MM.1S (cell line): ENCODE measurements around the gene EFEMP1.

Source experiments
- DNase-seq: peaks from one replicate; pipeline ENCODE4 v3.0.0-alpha.2; 2015
- H2AFZ ChIP-seq: fragments of 300-600 bp; sonication (generic); 2 replicates; pipeline ENCODE4 v1.6.0; 2016; ENCODE audit warnings: antibody characterized with exemption, low read length
- H3F3A ChIP-seq: fragments of 300-600 bp; sonication (generic); 2 replicates; pipeline ENCODE4 v1.6.1; 2016; ENCODE audit warnings: mild to moderate bottlenecking, antibody characterized with exemption, low read length, moderate library complexity, mixed read lengths; ENCODE audit not compliant: insufficient read depth
- H3K27ac ChIP-seq: fragments of 300-600 bp; sonication (generic); 2 replicates; pipeline ENCODE4 v1.5.1; 2016; ENCODE audit warnings: mild to moderate bottlenecking, low read length
- H3K27me3 ChIP-seq: fragments of 300-600 bp; sonication (generic); replicated peaks from 2 replicates; pipeline ENCODE4 v1.6.0; 2016; ENCODE audit warnings: low read length; ENCODE audit not compliant: insufficient read depth
- H3K36me3 ChIP-seq: fragments of 300-600 bp; sonication (generic); replicated peaks from 2 replicates; pipeline ENCODE4 v1.6.1; 2016; ENCODE audit warnings: mild to moderate bottlenecking, low read length, mixed read lengths; ENCODE audit not compliant: insufficient read depth
- H3K4me1 ChIP-seq: fragments of 300-600 bp; sonication (generic); 2 replicates; pipeline ENCODE4 v1.6.1; 2016; ENCODE audit warnings: low read length, mixed read lengths
- H3K4me2 ChIP-seq: fragments of 300-600 bp; sonication (generic); 2 replicates; pipeline ENCODE4 v1.6.0; 2016; ENCODE audit warnings: low read depth, low read length
- H3K4me3 ChIP-seq: fragments of 300-600 bp; sonication (generic); 2 replicates; pipeline ENCODE4 v1.5.1; 2016; ENCODE audit warnings: low read length, mixed read lengths
- H3K79me2 ChIP-seq: fragments of 300-600 bp; sonication (generic); 2 replicates; pipeline ENCODE4 v1.6.1; 2016; ENCODE audit warnings: mixed run types, low read length, mixed read lengths
- H3K9ac ChIP-seq: fragments of 300-600 bp; sonication (generic); 2 replicates; pipeline ENCODE4 v1.6.1; 2016; ENCODE audit warnings: low read length, mixed read lengths
- H3K9me2 ChIP-seq: fragments of 300-600 bp; sonication (generic); replicated peaks from 2 replicates; pipeline ENCODE4 v1.6.1; 2016; ENCODE audit warnings: mild to moderate bottlenecking, low read length, mixed read lengths; ENCODE audit not compliant: insufficient read depth
- H3K9me3 ChIP-seq: fragments of 300-600 bp; sonication (generic); replicated peaks from 2 replicates; pipeline ENCODE4 v1.6.1; 2016; ENCODE audit warnings: mild to moderate bottlenecking, low read length, mixed read lengths; ENCODE audit not compliant: insufficient read depth
- H4K20me1 ChIP-seq: fragments of 300-600 bp; sonication (generic); 2 replicates; pipeline ENCODE4 v1.6.1; 2016; ENCODE audit warnings: mild to moderate bottlenecking, low read length, moderate library complexity, mixed read lengths; ENCODE audit not compliant: insufficient read depth
- EZH2 ChIP-seq: fragments of 300-600 bp; sonication (generic); optimal IDR thresholded peaks from 2 replicates; pipeline ENCODE3; 2017; ENCODE audit warnings: low read depth, mild to moderate bottlenecking, antibody characterized with exemption, low read length, mixed read lengths
- EZH2phosphoT487 ChIP-seq: fragments of 300-600 bp; sonication (generic); IDR thresholded peaks from 2 replicates; pipeline ENCODE4 v1.6.1; 2018; ENCODE audit warnings: antibody characterized with exemption, low read length
- TF ChIP-seq, protein P1 (sequence below): fragments of 300-600 bp; sonication (generic); IDR thresholded peaks from 2 replicates; pipeline ENCODE4 v1.5.1; 2016; ENCODE audit warnings: antibody characterized with exemption, low read length, mixed read lengths

The EFEMP1 gene

DNA sequence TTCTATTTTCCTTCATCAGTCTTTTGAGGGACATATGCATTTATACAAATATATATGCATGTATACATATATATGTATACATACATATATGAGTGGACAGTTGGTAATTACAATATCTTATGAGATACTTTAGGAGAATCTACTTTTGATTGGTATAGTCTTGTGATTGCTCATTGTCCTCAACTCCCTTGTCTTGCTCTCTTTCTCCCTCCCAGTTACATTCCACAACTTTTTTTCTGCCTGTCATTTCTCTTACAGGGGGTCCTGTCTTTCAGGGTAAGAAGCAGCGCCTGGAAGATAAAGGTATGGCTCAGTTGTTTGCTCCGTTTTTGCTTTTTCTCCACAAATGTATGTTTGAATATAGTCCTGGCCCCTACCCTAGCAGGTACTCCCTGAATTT, 19.9 kb downstream of the EFEMP1 start:
- no peaks in the 10 kb centered on the region for H3K36me3 ChIP-seq
- TF ChIP-seq EZH2phosphoT487, result no peak
- no peak for TF ChIP-seq EZH2
- TF ChIP-seq, protein P1, sequence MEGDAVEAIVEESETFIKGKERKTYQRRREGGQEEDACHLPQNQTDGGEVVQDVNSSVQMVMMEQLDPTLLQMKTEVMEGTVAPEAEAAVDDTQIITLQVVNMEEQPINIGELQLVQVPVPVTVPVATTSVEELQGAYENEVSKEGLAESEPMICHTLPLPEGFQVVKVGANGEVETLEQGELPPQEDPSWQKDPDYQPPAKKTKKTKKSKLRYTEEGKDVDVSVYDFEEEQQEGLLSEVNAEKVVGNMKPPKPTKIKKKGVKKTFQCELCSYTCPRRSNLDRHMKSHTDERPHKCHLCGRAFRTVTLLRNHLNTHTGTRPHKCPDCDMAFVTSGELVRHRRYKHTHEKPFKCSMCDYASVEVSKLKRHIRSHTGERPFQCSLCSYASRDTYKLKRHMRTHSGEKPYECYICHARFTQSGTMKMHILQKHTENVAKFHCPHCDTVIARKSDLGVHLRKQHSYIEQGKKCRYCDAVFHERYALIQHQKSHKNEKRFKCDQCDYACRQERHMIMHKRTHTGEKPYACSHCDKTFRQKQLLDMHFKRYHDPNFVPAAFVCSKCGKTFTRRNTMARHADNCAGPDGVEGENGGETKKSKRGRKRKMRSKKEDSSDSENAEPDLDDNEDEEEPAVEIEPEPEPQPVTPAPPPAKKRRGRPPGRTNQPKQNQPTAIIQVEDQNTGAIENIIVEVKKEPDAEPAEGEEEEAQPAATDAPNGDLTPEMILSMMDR, result no peak
- no peaks in the 10 kb centered on the region for H3K9me2 ChIP-seq
- DNase-seq, result no peak
- no peaks in the 10 kb centered on the region for H3K4me1 ChIP-seq
- H3F3A ChIP-seq, result no peaks in the 10 kb centered on the region
- no peak overlapping the region for H3K9ac ChIP-seq
- no peak overlapping the region for H3K4me2 ChIP-seq
- H3K27me3 ChIP-seq, result no peaks in the 10 kb centered on the region
- H4K20me1 ChIP-seq, result no peaks in the 10 kb centered on the region
- H3K27ac ChIP-seq, result no peak overlapping the region
- H3K9me3 ChIP-seq, result no peaks in the 10 kb centered on the region
- H2AFZ ChIP-seq, result no peak overlapping the region
- H3K4me3 ChIP-seq, result no peak overlapping the region
- no peaks in the 10 kb centered on the region for H3K79me2 ChIP-seq

DNA sequence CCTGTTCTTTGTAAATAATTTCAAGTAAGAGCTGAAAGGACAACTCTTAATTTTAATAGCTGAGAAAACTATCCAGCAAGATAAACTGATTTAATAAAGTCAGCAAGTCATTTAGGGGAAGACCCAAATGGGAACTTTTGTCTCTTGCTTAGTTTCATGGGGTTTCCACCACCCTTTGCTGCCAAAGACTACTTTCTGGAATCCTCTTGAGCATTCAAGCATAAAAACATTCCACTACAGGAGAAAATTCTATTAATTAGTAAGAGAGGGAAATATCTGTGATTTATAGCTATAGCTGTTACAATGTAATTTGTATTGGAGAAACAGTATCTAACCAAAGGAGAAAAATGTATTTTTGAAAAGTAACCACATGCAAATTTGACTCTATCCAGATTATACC, 20.6 kb downstream of the EFEMP1 start:
- no peaks in the 10 kb centered on the region for H3K27me3 ChIP-seq
- H3K27ac ChIP-seq, result no peak overlapping the region
- H3K9me2 ChIP-seq, result no peaks in the 10 kb centered on the region
- H3K4me1 ChIP-seq, result no peaks in the 10 kb centered on the region
- H2AFZ ChIP-seq, result no peak overlapping the region
- no peaks in the 10 kb centered on the region for H4K20me1 ChIP-seq
- H3K4me2 ChIP-seq, result no peak overlapping the region
- no peaks in the 10 kb centered on the region for H3K36me3 ChIP-seq
- no peaks in the 10 kb centered on the region for H3K79me2 ChIP-seq
- H3K9me3 ChIP-seq, result no peaks in the 10 kb centered on the region
- no peak overlapping the region for H3K4me3 ChIP-seq
- DNase-seq, result no peak
- no peak overlapping the region for H3K9ac ChIP-seq
- H3F3A ChIP-seq, result no peaks in the 10 kb centered on the region
- no peak for TF ChIP-seq EZH2phosphoT487
- TF ChIP-seq, protein P1, result no peak
- TF ChIP-seq EZH2, result no peak

DNA sequence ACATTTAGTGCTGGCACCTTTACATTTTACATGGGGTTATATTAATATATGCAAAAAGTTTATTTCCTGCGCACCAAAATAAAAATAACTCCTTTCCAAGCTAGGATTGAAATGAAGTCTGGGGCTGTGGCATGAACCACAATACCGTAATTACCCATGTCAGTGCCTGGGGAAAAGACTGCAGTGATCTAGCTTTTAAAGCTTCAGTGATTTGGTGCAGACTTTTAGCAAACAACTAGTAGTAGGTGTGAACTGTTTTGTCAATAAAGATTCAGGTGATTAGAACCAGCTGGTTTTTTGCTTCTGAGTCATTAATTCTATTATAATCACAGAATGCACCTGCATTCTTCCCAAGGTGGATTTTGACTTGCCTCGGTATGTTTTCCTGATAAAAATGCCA, 21.2 kb downstream of the EFEMP1 start:
- no peaks in the 10 kb centered on the region for H3K27me3 ChIP-seq
- no peaks in the 10 kb centered on the region for H3K79me2 ChIP-seq
- H3F3A ChIP-seq, result no peaks in the 10 kb centered on the region
- no peak overlapping the region for H3K4me3 ChIP-seq
- H3K9me3 ChIP-seq, result no peaks in the 10 kb centered on the region
- no peaks in the 10 kb centered on the region for H3K36me3 ChIP-seq
- no peaks in the 10 kb centered on the region for H3K9me2 ChIP-seq
- DNase-seq, result no peak
- no peak for TF ChIP-seq EZH2
- no peak for TF ChIP-seq EZH2phosphoT487
- TF ChIP-seq, protein P1, result no peak
- H3K9ac ChIP-seq, result no peak overlapping the region
- H3K27ac ChIP-seq, result no peak overlapping the region
- no peaks in the 10 kb centered on the region for H4K20me1 ChIP-seq
- H3K4me2 ChIP-seq, result no peak overlapping the region
- no peaks in the 10 kb centered on the region for H3K4me1 ChIP-seq
- no peak overlapping the region for H2AFZ ChIP-seq

DNA sequence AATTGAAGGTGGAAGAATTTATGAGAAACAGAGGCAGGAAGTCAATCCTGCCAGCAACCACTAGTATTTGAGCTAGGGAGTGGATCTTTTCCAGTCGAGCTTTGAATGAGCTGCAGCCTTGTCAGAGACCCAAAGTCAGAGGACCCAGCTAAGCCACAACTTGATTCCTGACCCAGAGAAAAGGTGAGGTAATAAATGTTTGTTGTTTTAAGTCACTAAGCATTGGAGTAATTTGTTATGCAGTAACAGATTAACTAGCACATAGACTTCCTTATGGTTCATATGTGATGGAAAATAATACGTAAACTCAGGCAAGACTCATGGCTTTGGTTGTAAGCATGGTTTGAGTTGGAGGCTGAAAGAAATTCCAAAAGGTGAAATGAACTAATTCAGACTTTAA, 21.6 kb downstream of the EFEMP1 start:
- Histone ChIP-seq H3K4me2 (no peak overlapping the region), H3K36me3 (no peaks in the 10 kb centered on the region)
- TF ChIP-seq EZH2phosphoT487 (no peak), EZH2 (no peak)
- TF ChIP-seq, protein P1, result no peak

More for the DNA sequence above, 21.6 kb downstream of the EFEMP1 start:
- Histone ChIP-seq H3K9me3 (no peaks in the 10 kb centered on the region), H3K27me3 (no peaks in the 10 kb centered on the region), H3K27ac (no peak overlapping the region), H3K4me3 (no peak overlapping the region), H3K4me1 (peaks cover 3% of the 10 kb centered on the region), H3K9me2 (no peaks in the 10 kb centered on the region), H2AFZ (no peak overlapping the region), H3K9ac (no peak overlapping the region), H3F3A (no peaks in the 10 kb centered on the region), H4K20me1 (no peaks in the 10 kb centered on the region), H3K79me2 (no peaks in the 10 kb centered on the region)
- no peak for DNase-seq
